MCF 10A (cell line): ENCODE data around the gene CA12. TPM values are rescaled to one million over a fixed set of nuclear protein-coding genes. Genes with fewer than 3 reads are reported as not detected.
A peak's percentile ranks its signal among the peaks of the same experiment; 100 is the strongest.

Experiments used
- BruUV-seq: library from RNA; stranded (reverse); fragments of 400-500 nt; replicated peaks from 2 replicates; lab custom pipeline; 2021; lab: Mats Ljungman, UMichigan
- CTCF ChIA-PET: fragments of 300-600 bp; sonication (Branson Sonifier 250); formaldehyde crosslinking; extraction: SDS; loops from one replicate; lab custom pipeline; 2021; ENCODE audit warnings: antibody characterized with exemption, inconsistent platforms; lab: Yijun Ruan, JAX
- POLR2A ChIA-PET: fragments of 300-600, 350-650 bp; sonication (Branson Sonifier 250); formaldehyde crosslinking; extraction: SDS; loops from one replicate; lab custom pipeline; 2020; ENCODE audit warnings: antibody characterized with exemption, inconsistent platforms; lab: Yijun Ruan, JAX
- DNase-seq: peaks from one replicate; pipeline ENCODE4 v3.0.0-alpha.2; 2018; ENCODE audit not compliant: unreplicated experiment
- H3K27ac Mint-ChIP-seq: one replicate; pipeline ENCODE4 v1.8.0; 2022; ENCODE audit warnings: mild to moderate bottlenecking, low read depth, mixed read lengths; ENCODE audit not compliant: unreplicated experiment
- H3K27me3 Mint-ChIP-seq: one replicate; pipeline ENCODE4 v1.8.0; 2022; ENCODE audit warnings: mixed read lengths; ENCODE audit not compliant: insufficient read depth, unreplicated experiment
- H3K36me3 Mint-ChIP-seq: one replicate; pipeline ENCODE4 v1.8.0; 2022; ENCODE audit warnings: mild to moderate bottlenecking, moderate library complexity, mixed read lengths; ENCODE audit not compliant: insufficient read depth, unreplicated experiment
- H3K4me1 Mint-ChIP-seq: one replicate; pipeline ENCODE4 v1.8.0; 2022; ENCODE audit warnings: mixed read lengths; ENCODE audit not compliant: insufficient read depth, unreplicated experiment
- H3K4me3 Mint-ChIP-seq: one replicate; pipeline ENCODE4 v1.8.0; 2022; ENCODE audit warnings: mild to moderate bottlenecking, moderate library complexity, mixed read lengths; ENCODE audit not compliant: unreplicated experiment
- H3K9me3 Mint-ChIP-seq: one replicate; pipeline ENCODE4 v1.8.0; 2022; ENCODE audit warnings: mixed read lengths; ENCODE audit not compliant: unreplicated experiment
- intact Hi-C: fragments of 100-400 bp; cut with micrococcal nuclease; formaldehyde crosslinking; loops from 2 replicates; pipeline ENCODE4 v1.14.1; 2022
- total RNA-seq: library from RNA; stranded (reverse); gene quantifications from 2 replicates; pipeline ENCODE4 v1.2.3, GENCODE V29; 2022
- TF ChIP-seq, protein P1 (sequence below): fragments of 200-600 bp; IDR thresholded peaks from one replicate; pipeline ENCODE4 v1.8.0; 2022; ENCODE audit warnings: antibody characterized with exemption, mild to moderate bottlenecking; ENCODE audit not compliant: unreplicated experiment

The CA12 gene
- total RNA-seq, 1 experiment from 2014 or later: 19.6 TPM

DNA sequence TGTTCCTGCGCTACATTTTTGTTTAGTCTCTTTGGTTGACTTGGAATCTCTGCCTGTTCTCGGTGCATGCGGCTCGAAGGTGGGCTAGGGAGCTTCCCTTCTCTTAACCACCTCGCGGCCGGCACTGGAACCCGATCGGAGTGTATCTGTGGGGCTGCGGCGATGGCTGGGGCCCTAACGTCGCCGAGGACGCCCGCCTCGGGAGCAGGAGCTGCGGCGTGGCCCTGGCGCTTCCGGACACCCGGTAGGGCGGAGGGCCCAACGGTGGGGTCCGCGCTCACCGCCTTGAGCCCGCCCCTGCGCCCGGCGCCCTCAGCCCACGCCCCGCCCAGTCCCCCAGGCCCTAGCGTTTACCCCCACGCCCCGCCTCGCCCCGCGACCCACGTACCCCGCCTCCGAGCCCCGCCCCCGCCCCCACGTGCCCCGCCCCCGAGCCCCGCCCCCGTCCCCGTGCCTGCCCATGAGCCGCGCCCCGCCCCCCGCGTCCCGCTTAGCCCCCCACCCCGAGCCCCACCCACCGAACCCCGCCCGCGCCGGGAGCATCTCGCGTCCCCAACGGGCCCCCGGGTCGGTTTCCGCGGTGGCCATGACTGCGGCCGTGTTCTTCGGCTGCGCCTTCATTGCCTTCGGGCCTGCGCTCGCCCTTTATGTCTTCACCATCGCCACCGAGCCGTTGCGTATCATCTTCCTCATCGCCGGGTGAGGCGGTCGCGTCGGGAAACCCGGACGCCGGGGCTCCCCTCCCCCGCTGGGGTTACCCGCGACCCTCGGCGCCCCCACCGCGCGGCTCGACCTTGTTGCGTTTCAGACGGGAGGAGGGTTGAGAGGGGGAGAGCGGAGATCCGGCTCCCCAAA is 104.4 kb downstream of the CA12 start, which contains the start of gene APH1B:
Gene APH1B, plus strand, starts transcription at position 568 of the 855 bp plus-strand sequence. Its CDS starts 19 bp downstream, at position 587.
- Mint-ChIP-seq H3K4me3 (peak within 1 kb of the TSS; percentile 78), H3K4me1 (peaks cover 10% of the 10 kb centered on the region), H3K27ac (peak within 1 kb of the TSS; percentile 55), H3K36me3 (peaks cover 11% of the 10 kb centered on the region), H3K27me3 (no peaks in the 10 kb centered on the region), H3K9me3 (no peaks in the 10 kb centered on the region)
- peak; percentile 62 for DNase-seq
- POLR2A ChIA-PET: interaction anchor here (0.6 to 3.3 kb wide), 24 partner anchors 11 to 258 kb away, joined by 3 to 44 read pairs (median 4); partner anchors contain the start of genes RAB8B and RPS27L
- CTCF ChIA-PET: interaction anchor here (0.6 to 1.9 kb wide), 7 partner anchors 12 to 130 kb away, joined by 3 to 6 read pairs (median 4); no protein-coding TSS in a partner anchor
- no TSS peak for BruUV-seq
- TF ChIP-seq, protein P1, sequence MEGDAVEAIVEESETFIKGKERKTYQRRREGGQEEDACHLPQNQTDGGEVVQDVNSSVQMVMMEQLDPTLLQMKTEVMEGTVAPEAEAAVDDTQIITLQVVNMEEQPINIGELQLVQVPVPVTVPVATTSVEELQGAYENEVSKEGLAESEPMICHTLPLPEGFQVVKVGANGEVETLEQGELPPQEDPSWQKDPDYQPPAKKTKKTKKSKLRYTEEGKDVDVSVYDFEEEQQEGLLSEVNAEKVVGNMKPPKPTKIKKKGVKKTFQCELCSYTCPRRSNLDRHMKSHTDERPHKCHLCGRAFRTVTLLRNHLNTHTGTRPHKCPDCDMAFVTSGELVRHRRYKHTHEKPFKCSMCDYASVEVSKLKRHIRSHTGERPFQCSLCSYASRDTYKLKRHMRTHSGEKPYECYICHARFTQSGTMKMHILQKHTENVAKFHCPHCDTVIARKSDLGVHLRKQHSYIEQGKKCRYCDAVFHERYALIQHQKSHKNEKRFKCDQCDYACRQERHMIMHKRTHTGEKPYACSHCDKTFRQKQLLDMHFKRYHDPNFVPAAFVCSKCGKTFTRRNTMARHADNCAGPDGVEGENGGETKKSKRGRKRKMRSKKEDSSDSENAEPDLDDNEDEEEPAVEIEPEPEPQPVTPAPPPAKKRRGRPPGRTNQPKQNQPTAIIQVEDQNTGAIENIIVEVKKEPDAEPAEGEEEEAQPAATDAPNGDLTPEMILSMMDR: no peak
- intact Hi-C loops: loop anchor here (1.0 kb wide), 2 partner anchors 120 to 180 kb away; partner anchors contain the start of gene RPS27L

DNA sequence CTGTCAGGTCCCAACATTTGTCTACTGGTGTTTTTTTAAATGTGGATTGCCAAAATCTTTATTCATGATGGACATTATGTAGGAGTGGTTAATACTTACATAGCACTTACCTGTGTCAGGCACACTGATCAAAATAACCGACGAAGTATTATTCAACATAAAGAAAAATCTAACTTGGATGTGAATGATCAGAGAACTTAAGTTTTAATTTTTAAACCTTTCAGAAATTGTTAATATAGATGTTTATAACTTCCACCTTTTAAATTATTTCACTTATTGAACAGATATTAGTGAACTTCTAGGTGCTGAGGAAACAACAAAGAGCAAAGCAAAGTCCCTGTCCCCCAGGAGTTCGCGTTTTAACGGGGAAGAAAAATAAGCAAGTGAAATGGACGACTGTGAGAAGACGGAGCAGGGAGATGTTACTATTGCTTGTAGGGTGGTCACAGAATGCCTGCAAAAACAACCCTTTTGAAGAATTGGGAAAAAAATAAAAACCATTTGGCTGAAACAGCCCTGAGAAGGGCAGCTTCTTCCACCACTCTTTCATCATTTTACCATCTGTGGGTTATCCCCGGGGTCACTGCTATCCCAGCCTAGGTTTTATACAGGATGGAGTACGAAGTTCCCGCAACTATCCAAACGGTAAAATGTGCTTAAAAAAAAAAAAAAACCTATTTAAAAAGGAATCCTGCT is 105.2 kb downstream of the CA12 start:
- TSS peak; percentile 80 for BruUV-seq
- POLR2A ChIA-PET: interaction anchor here (0.6 to 3.3 kb wide), 19 partner anchors 11 to 257 kb away, joined by 3 to 44 read pairs (median 4); partner anchors contain the start of genes RAB8B and RPS27L

DNA sequence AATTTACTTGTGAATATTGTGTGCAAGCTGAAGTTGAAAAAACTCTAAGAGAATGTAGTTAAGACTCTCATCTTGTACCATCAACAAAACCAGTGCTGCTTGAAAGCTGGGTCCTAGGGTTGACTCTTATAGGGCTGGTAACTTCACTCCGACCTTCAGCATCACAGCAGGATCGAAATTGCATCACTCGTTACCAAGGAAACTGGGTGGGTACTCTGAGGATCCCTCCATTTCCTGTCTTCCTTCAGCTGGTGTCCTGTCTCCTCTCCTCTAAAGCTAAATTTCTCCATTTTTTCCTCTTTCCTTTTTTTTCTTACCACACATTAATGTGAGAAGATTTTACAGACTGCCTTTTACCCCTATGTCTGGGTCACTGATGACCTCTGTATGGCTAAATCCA is 107.2 kb downstream of the CA12 start:
- CTCF ChIA-PET: no interaction called here
- Mint-ChIP-seq H3K27ac (no peak overlapping the region), H3K36me3 (peaks cover 1% of the 10 kb centered on the region), H3K9me3 (no peaks in the 10 kb centered on the region), H3K4me3 (no peak overlapping the region), H3K27me3 (no peaks in the 10 kb centered on the region), H3K4me1 (peaks cover 10% of the 10 kb centered on the region)
- no TSS peak for BruUV-seq
- no peak for DNase-seq
- TF ChIP-seq, protein P1: no peak
- POLR2A ChIA-PET: interaction anchor here (1.3 kb wide), 1 partner anchor 85 kb away, joined by 5 read pairs; the partner anchor contains the start of gene RAB8B
- intact Hi-C loops: no loop called here

More for the DNA sequence above, 105.2 kb downstream of the CA12 start:
- Mint-ChIP-seq H3K4me3 (peak overlapping the region; percentile 78), H3K27ac (no peak overlapping the region), H3K4me1 (peaks cover 10% of the 10 kb centered on the region), H3K36me3 (peaks cover 11% of the 10 kb centered on the region), H3K27me3 (no peaks in the 10 kb centered on the region), H3K9me3 (no peaks in the 10 kb centered on the region)
- CTCF ChIA-PET: interaction anchor here (0.7 kb wide), 1 partner anchor 11 kb away, joined by 4 read pairs; no protein-coding TSS in a partner anchor
- intact Hi-C loops: loop anchor here (1.0 kb wide), 2 partner anchors 119 to 179 kb away; partner anchors contain the start of gene RPS27L
- TF ChIP-seq, protein P1: no peak
- no peak for DNase-seq

Other genes starting within 250 kb of the CA12 start
- gene RPS27L, start 224.4 kb downstream of the CA12 start, total RNA-seq: 154 and 172 TPM in 2 replicates
- gene RAB8B, start 192.2 kb downstream of the CA12 start, total RNA-seq: 11.7 and 15.6 TPM in 2 replicates
- gene APH1B, start 104.2 kb downstream of the CA12 start, total RNA-seq: 5.2 and 8.2 TPM in 2 replicates
- 59.0 and 70.2 TPM in 2 replicates for gene USP3, start 122.7 kb upstream of the CA12 start, total RNA-seq
- 0.39 and 0.58 TPM in 2 replicates for gene FBXL22, start 215.5 kb upstream of the CA12 start, total RNA-seq